ENCODE results near the gene PNPLA4. TPM values are rescaled to one million over a fixed set of nuclear protein-coding genes. Genes with fewer than 3 reads are reported as not detected.

The PNPLA4 gene
- total and polyA plus RNA-seq, 2 of the 13 experiments (the other 11 are each of a cell fraction or from before 2014, with no cell fraction given) = 13.0 to 17.7 TPM

- Histone ChIP-seq H2AFZ (ENCODE audit: low read length) (no peak overlapping the region), H3K4me3 (replicated peaks in 1 of 3; ENCODE audit: insufficient read depth in 1 of 3, low read depth in 2 of 3, low read length in 3 of 3) (no peak overlapping the region)
Observed at GRCh38 chrX:7972586-7972985, 45.4 kb upstream of the PNPLA4 start.

GRCh38 chrX:7970428-7970827, 43.2 kb upstream of the PNPLA4 start:
- TF ChIP-seq CEBPB (IDR thresholded peaks at IDR 0.05; ENCODE audit: borderline replicate concordance, low read depth, low read length) (0 out of 2 replicates have a peak, but pooled peaks have one; percentile 21), STAG1 (CRISPR knock-in tag; IDR thresholded peaks at IDR 0.05) (no peak), HOMEZ (CRISPR knock-in tag; IDR thresholded peaks at IDR 0.05; ENCODE audit: low read depth) (no peak), CSRNP1 (CRISPR knock-in tag; IDR thresholded peaks at IDR 0.05) (no peak), U2AF2 (IDR thresholded peaks at IDR 0.05; ENCODE audit: low read depth, low read length) (no peak), REXO4 (CRISPR knock-in tag; IDR thresholded peaks at IDR 0.05; ENCODE audit: borderline replicate concordance) (no peak), ZNF660 (CRISPR knock-in tag; IDR thresholded peaks at IDR 0.05; ENCODE audit: borderline replicate concordance, low read depth) (no peak)
- ChIA-PET CTCF (ENCODE audit: low intra/inter-chr PET ratio, low total read pairs) (no interaction called here), POLR2A (no interaction called here)
- Histone ChIP-seq H3K4me1 (ENCODE audit: insufficient read depth, low read length) (no peaks in the 10 kb centered on the region), H3K9ac (ENCODE audit: insufficient read depth, low read depth, low read length) (no peak overlapping the region), H3K36me3 (replicated peaks in 1 of 2; ENCODE audit: control insufficient read depth in 1 of 2, insufficient read depth in 2 of 2, low read length in 2 of 2) (no peaks in the 10 kb centered on the region), H3K79me2 (ENCODE audit: insufficient read depth, low read length) (no peaks in the 10 kb centered on the region), H3K9me3 (ENCODE audit: low read length) (no peaks in the 10 kb centered on the region), H4K20me1 (ENCODE audit: insufficient read depth, low read length) (no peaks in the 10 kb centered on the region), H3K27ac (ENCODE audit: extremely low read length, insufficient read depth, low read length) (no peak overlapping the region), H3K4me3 (replicated peaks in 1 of 3; ENCODE audit: insufficient read depth in 1 of 3, low read depth in 2 of 3, low read length in 3 of 3) (no peak overlapping the region), H3K4me2 (ENCODE audit: low read depth, low read length) (no peak overlapping the region), H3K27me3 (ENCODE audit: control insufficient read depth in 1 of 2, insufficient read depth in 2 of 2, low read length in 2 of 2) (no peaks in the 10 kb centered on the region), H2AFZ (ENCODE audit: low read length) (no peak overlapping the region)
- no peak for FAIRE-seq
- 93% methylated on average over 4 of the region's 4 CpGs for WGBS (ENCODE audit: low lambda C conversion rate)
- no peak for ATAC-seq
- in situ Hi-C loops (cut with HindIII; ENCODE audit: extremely low pct_ligation_motif_present, low pct_unique_long_range_greater_than_20kb) = no loop called here
- BruUV-seq (replicated peaks) = no TSS peak
- DNase-seq (ENCODE audit: low spot score) = no peak
- intact Hi-C loops (cut with micrococcal nuclease; ENCODE audit: unreplicated experiment) = no loop called here

More at GRCh38 chrX:7972586-7972985, 45.4 kb upstream of the PNPLA4 start:
- no peaks in the 10 kb centered on the region for H4K20me1 ChIP-seq (ENCODE audit: insufficient read depth, low read length)
- H3K36me3 ChIP-seq (replicated peaks in 1 of 2; ENCODE audit: control insufficient read depth in 1 of 2, insufficient read depth in 2 of 2, low read length in 2 of 2) = no peaks in the 10 kb centered on the region
- intact Hi-C loops (cut with micrococcal nuclease; ENCODE audit: unreplicated experiment) = no loop called here
- H3K9me3 ChIP-seq (ENCODE audit: low read length) = no peaks in the 10 kb centered on the region
- no peak overlapping the region for H3K27ac ChIP-seq (ENCODE audit: extremely low read length, insufficient read depth, low read length)
- H3K4me1 ChIP-seq (ENCODE audit: insufficient read depth, low read length) = no peaks in the 10 kb centered on the region
- ChIA-PET POLR2A (no interaction called here), CTCF (ENCODE audit: low intra/inter-chr PET ratio, low total read pairs) (no interaction called here)
- no peaks in the 10 kb centered on the region for H3K79me2 ChIP-seq (ENCODE audit: insufficient read depth, low read length)
- BruUV-seq (replicated peaks) = no TSS peak
- ATAC-seq (no peak), DNase-seq (ENCODE audit: low spot score) (no peak), FAIRE-seq (no peak)
- TF ChIP-seq ZNF432 (CRISPR knock-in tag; IDR thresholded peaks at IDR 0.05; ENCODE audit: borderline replicate concordance) = no peak
- TF ChIP-seq ATF7 (IDR thresholded peaks at IDR 0.05) = peak; percentile 26; the same call in 1 of the 2 replicates
- TF ChIP-seq ATF7 (CRISPR knock-in tag; IDR thresholded peaks at IDR 0.05) = no peak
- no peak overlapping the region for H3K9ac ChIP-seq (ENCODE audit: insufficient read depth, low read depth, low read length)
- 95% methylated on average over 2 of the region's 2 CpGs for WGBS (ENCODE audit: low lambda C conversion rate)
- in situ Hi-C loops (cut with HindIII; ENCODE audit: extremely low pct_ligation_motif_present, low pct_unique_long_range_greater_than_20kb) = no loop called here
- no peaks in the 10 kb centered on the region for H3K27me3 ChIP-seq (ENCODE audit: control insufficient read depth in 1 of 2, insufficient read depth in 2 of 2, low read length in 2 of 2)
- H3K4me2 ChIP-seq (ENCODE audit: low read depth, low read length) = no peak overlapping the region
